HFFc6 (cell line): ENCODE results near the gene RPS6KL1. TPM values are rescaled to one million over a fixed set of nuclear protein-coding genes. Genes with fewer than 3 reads are reported as not detected.

Experiments used
- DNase-seq: peaks from one replicate; pipeline ENCODE4 v3.0.0-alpha.2; 2018
- H3K27ac Mint-ChIP-seq: 2 replicates; pipeline ENCODE4 v1.8.0; 2020; ENCODE audit warnings: mild to moderate bottlenecking, mixed read lengths
- H3K27me3 Mint-ChIP-seq: 2 replicates; pipeline ENCODE4 v1.8.0; 2021; ENCODE audit warnings: mild to moderate bottlenecking, moderate library complexity, mixed read lengths; ENCODE audit not compliant: insufficient read depth
- H3K36me3 Mint-ChIP-seq: 2 replicates; pipeline ENCODE4 v1.8.0; 2021; ENCODE audit warnings: low read depth, mixed read lengths
- H3K4me1 Mint-ChIP-seq: 2 replicates; pipeline ENCODE4 v1.8.0; 2020; ENCODE audit warnings: low read depth, mixed read lengths
- H3K4me3 Mint-ChIP-seq: 2 replicates; pipeline ENCODE4 v1.8.0; 2020; ENCODE audit warnings: mild to moderate bottlenecking, moderate library complexity, mixed read lengths
- H3K9me3 Mint-ChIP-seq: 2 replicates; pipeline ENCODE4 v1.8.0; 2020; ENCODE audit warnings: mild to moderate bottlenecking, mixed read lengths
- CTCF ChIP-seq: fragments of 200-600 bp; sonication (generic); IDR thresholded peaks from 2 replicates; pipeline ENCODE4 v1.5.0; 2021; ENCODE audit warnings: antibody characterized with exemption, mild to moderate bottlenecking
- total RNA-seq, 6 experiments: library from RNA; stranded (reverse); fragmentation: NEBNext Ultra II Directional; extraction: Animal tissue kit (Norgen Biotek cat#: 25700); gene quantifications; 2 replicates in 1 of 6; 3 replicates in 5 of 6; pipeline ENCODE4 v1.2.3, GENCODE V29; 2021

RPS6KL1 gene
- total RNA-seq, 6 experiments from 2014 or later: 0.78 to 1.1 (median 1.0) TPM

GRCh38 chr14:74909501-74909900 lies 13.6 kb downstream of the RPS6KL1 start:
- Mint-ChIP-seq H3K4me1 (peaks cover 26% of the 10 kb centered on the region), H3K27ac (no peak overlapping the region), H3K9me3 (no peaks in the 10 kb centered on the region), H3K36me3 (no peaks in the 10 kb centered on the region), H3K4me3 (no peak overlapping the region), H3K27me3 (peaks cover 2% of the 10 kb centered on the region)
- DNase-seq: no peak
- TF ChIP-seq CTCF: no peak

GRCh38 chr14:74908861-74909341 lies 14.2 kb downstream of the RPS6KL1 start:
- Mint-ChIP-seq H3K36me3 (no peaks in the 10 kb centered on the region), H3K27ac (no peak overlapping the region)
- no peak for TF ChIP-seq CTCF

GRCh38 chr14:74907744-74908143 lies 15.3 kb downstream of the RPS6KL1 start:
- DNase-seq: no peak
- TF ChIP-seq CTCF: no peak
- peaks cover 20% of the 10 kb centered on the region for H3K4me1 Mint-ChIP-seq
- H3K27me3 Mint-ChIP-seq: peaks cover 2% of the 10 kb centered on the region
- 0 out of 2 replicates have a peak, but pooled peaks cover 4% of the 10 kb centered on the region for H3K36me3 Mint-ChIP-seq
- no peak overlapping the region for H3K27ac Mint-ChIP-seq
- H3K4me3 Mint-ChIP-seq: no peak overlapping the region
- no peaks in the 10 kb centered on the region for H3K9me3 Mint-ChIP-seq

More at GRCh38 chr14:74908861-74909341, 14.2 kb downstream of the RPS6KL1 start:
- Mint-ChIP-seq H3K4me1 (peaks cover 20% of the 10 kb centered on the region), H3K4me3 (no peak overlapping the region), H3K27me3 (peaks cover 2% of the 10 kb centered on the region), H3K9me3 (no peaks in the 10 kb centered on the region)
- DNase-seq: no peak

- peaks cover 2% of the 10 kb centered on the region for H3K27me3 Mint-ChIP-seq
- H3K4me3 Mint-ChIP-seq: no peak overlapping the region
- H3K27ac Mint-ChIP-seq: no peak overlapping the region
- DNase-seq: no peak
- TF ChIP-seq CTCF: peak; percentile 69
- H3K36me3 Mint-ChIP-seq: 0 out of 2 replicates have a peak, but pooled peaks cover 6% of the 10 kb centered on the region
- no peaks in the 10 kb centered on the region for H3K9me3 Mint-ChIP-seq
- H3K4me1 Mint-ChIP-seq: peaks cover 20% of the 10 kb centered on the region
Measured at GRCh38 chr14:74906925-74907521, 16.0 kb downstream of the RPS6KL1 start.

GRCh38 chr14:74905595-74906142 lies 17.4 kb downstream of the RPS6KL1 start:
- 0 out of 2 replicates have a peak, but pooled peaks cover 6% of the 10 kb centered on the region for H3K36me3 Mint-ChIP-seq
- peaks cover 20% of the 10 kb centered on the region for H3K4me1 Mint-ChIP-seq
- peak; percentile 30 for DNase-seq
- no peak overlapping the region for H3K27ac Mint-ChIP-seq
- no peak overlapping the region for H3K4me3 Mint-ChIP-seq
- H3K9me3 Mint-ChIP-seq: no peaks in the 10 kb centered on the region
- peaks cover 2% of the 10 kb centered on the region for H3K27me3 Mint-ChIP-seq
- TF ChIP-seq CTCF: peak; percentile 98
